HepG2 (cell line): ENCODE results near the gene TBC1D25. TPM values are rescaled to one million over a fixed set of nuclear protein-coding genes. Genes with fewer than 3 reads are reported as not detected.
A peak's percentile ranks its signal among the peaks of the same experiment; 100 is the strongest.

ENCODE experiments used
- FOSL1 ChIP-seq: sonication (generic); formaldehyde crosslinking; IDR thresholded peaks from 2 replicates; pipeline ENCODE4 v1.9.0; 2021; ENCODE audit warnings: missing genetic modification reagents, borderline replicate concordance
- HDAC2 ChIP-seq: sonication (generic); formaldehyde crosslinking; IDR thresholded peaks from 2 replicates; pipeline ENCODE4 v1.4.0; 2020; ENCODE audit warnings: missing genetic modification reagents
- HMG20A ChIP-seq: IDR thresholded peaks from 2 replicates; pipeline ENCODE4 v1.6.1; 2016; ENCODE audit warnings: borderline replicate concordance
- RARA ChIP-seq: IDR thresholded peaks from 2 replicates; pipeline ENCODE4 v1.6.1; 2016; ENCODE audit warnings: missing genetic modification reagents, missing compliant biosample characterization
- REST ChIP-seq, 2 experiments: IDR thresholded peaks; 2 replicates each; pipeline ENCODE4 v1.6.1; 2011 to 2012; ENCODE audit warnings: low read length in 2 of 2, borderline replicate concordance in 1 of 2, low read depth in 1 of 2, mild to moderate bottlenecking in 1 of 2, moderate library complexity in 1 of 2
- SMC3 ChIP-seq: IDR thresholded peaks from 2 replicates; pipeline ENCODE4 v1.6.1; 2011; ENCODE audit warnings: low read length, improper control_type of control experiment
- SNAPC2 ChIP-seq: sonication (generic); formaldehyde crosslinking; IDR thresholded peaks from 2 replicates; pipeline ENCODE4 v1.8.1; 2022; ENCODE audit warnings: mild to moderate bottlenecking, missing genetic modification reagents
- SPEN ChIP-seq: sonication (generic); formaldehyde crosslinking; IDR thresholded peaks from 2 replicates; pipeline ENCODE4 v1.5.1; 2020; ENCODE audit warnings: low read depth, mild to moderate bottlenecking, missing genetic modification reagents
- TEF ChIP-seq: sonication (generic); formaldehyde crosslinking; IDR thresholded peaks from 2 replicates; pipeline ENCODE4 v1.5.0; 2020; ENCODE audit warnings: missing genetic modification reagents
- THAP7 ChIP-seq: sonication (generic); formaldehyde crosslinking; IDR thresholded peaks from 2 replicates; pipeline ENCODE4 v1.8.1; 2023; ENCODE audit warnings: mild to moderate bottlenecking, missing genetic modification reagents
- ZNF552 ChIP-seq: sonication (generic); formaldehyde crosslinking; IDR thresholded peaks from 2 replicates; pipeline ENCODE4 v1.9.0; 2022; ENCODE audit warnings: missing genetic modification reagents, mild to moderate bottlenecking, borderline replicate concordance
- ZNF558 ChIP-seq: sonication (generic); formaldehyde crosslinking; IDR thresholded peaks from 2 replicates; pipeline ENCODE4 v1.9.0; 2022; ENCODE audit warnings: mild to moderate bottlenecking, missing genetic modification reagents, borderline replicate concordance
- ZNF615 ChIP-seq: sonication (generic); formaldehyde crosslinking; IDR thresholded peaks from 2 replicates; pipeline ENCODE4 v1.5.0; 2020; ENCODE audit warnings: mild to moderate bottlenecking, missing genetic modification reagents, borderline replicate concordance
- ZNF687 ChIP-seq: sonication (generic); formaldehyde crosslinking; IDR thresholded peaks from 2 replicates; pipeline ENCODE4 v1.5.1; 2020; ENCODE audit warnings: mild to moderate bottlenecking, missing genetic modification reagents, moderate library complexity
- polyA plus RNA-seq, 8 experiments: library from polyadenylated mRNA; depleted of rRNA in 3 of 8; stranded (reverse) in 7 of 8; unstranded in 1 of 8; fragments of >200 nt; fragmentation: Illumina TruSeq in 4 of 8; extraction: Trizol in 4 of 8; gene quantifications; 2 replicates each; pipeline versions ENCODE4 v1.2.1 to v1.2.3, GENCODE V29; 2011 to 2016; ENCODE audit warnings: low read depth in 4 of 8, missing spikeins in 1 of 8, mixed read lengths in 1 of 8; ENCODE audit not compliant: insufficient read depth in 1 of 8
- total RNA-seq, 5 experiments: library from RNA; depleted of rRNA; stranded (reverse); fragments of >200 nt; fragmentation: Illumina TruSeq; extraction: Trizol; gene quantifications; 2 replicates each; pipeline ENCODE4 v1.2.3, GENCODE V29; 2016; ENCODE audit warnings: low read depth in 1 of 5
- TF ChIP-seq, protein P1 (sequence below): sonication (generic); formaldehyde crosslinking; IDR thresholded peaks from 2 replicates; pipeline ENCODE4 v1.4.0; 2020; ENCODE audit warnings: missing genetic modification reagents
- TF ChIP-seq, protein P2 (sequence below): sonication (generic); formaldehyde crosslinking; IDR thresholded peaks from 2 replicates; pipeline ENCODE4 v1.8.0; 2022; ENCODE audit warnings: mild to moderate bottlenecking, missing genetic modification reagents, moderate library complexity

Gene TBC1D25
- total and polyA plus RNA-seq, 2 of the 13 experiments (the other 11 are each of a cell fraction or from before 2014, with no cell fraction given) = 3.5 to 4.7 TPM

GRCh38 chrX:48591255-48591791 lies 51.8 kb downstream of the TBC1D25 start (continued):
- TF ChIP-seq ZNF687 (CRISPR knock-in tag) = peak; percentile 22; the same call in 1 of the 2 replicates
- TF ChIP-seq, protein P1, sequence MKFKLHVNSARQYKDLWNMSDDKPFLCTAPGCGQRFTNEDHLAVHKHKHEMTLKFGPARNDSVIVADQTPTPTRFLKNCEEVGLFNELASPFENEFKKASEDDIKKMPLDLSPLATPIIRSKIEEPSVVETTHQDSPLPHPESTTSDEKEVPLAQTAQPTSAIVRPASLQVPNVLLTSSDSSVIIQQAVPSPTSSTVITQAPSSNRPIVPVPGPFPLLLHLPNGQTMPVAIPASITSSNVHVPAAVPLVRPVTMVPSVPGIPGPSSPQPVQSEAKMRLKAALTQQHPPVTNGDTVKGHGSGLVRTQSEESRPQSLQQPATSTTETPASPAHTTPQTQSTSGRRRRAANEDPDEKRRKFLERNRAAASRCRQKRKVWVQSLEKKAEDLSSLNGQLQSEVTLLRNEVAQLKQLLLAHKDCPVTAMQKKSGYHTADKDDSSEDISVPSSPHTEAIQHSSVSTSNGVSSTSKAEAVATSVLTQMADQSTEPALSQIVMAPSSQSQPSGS = no peak
- peak; percentile 16; the same call in 1 of the 2 replicates for TF ChIP-seq RARA
- no peak for TF ChIP-seq REST (IDR thresholded peaks at IDR 0.05; ENCODE audit: borderline replicate concordance in 1 of 2, low read depth in 1 of 2, low read length in 2 of 2)
- no peak for TF ChIP-seq ZNF615
- no peak for TF ChIP-seq HDAC2 (CRISPR knock-in tag)
- no peak for TF ChIP-seq THAP7
- no peak for TF ChIP-seq ZNF558
- peak; percentile 13; the same call in 1 of the 2 replicates for TF ChIP-seq FOSL1 (CRISPR knock-in tag)
- TF ChIP-seq TEF (CRISPR knock-in tag) = no peak
- no peak for TF ChIP-seq SNAPC2
- no peak for TF ChIP-seq SPEN (CRISPR knock-in tag)
- TF ChIP-seq HMG20A (CRISPR knock-in tag) = no peak
- TF ChIP-seq SMC3 = no peak
- TF ChIP-seq, protein P2, sequence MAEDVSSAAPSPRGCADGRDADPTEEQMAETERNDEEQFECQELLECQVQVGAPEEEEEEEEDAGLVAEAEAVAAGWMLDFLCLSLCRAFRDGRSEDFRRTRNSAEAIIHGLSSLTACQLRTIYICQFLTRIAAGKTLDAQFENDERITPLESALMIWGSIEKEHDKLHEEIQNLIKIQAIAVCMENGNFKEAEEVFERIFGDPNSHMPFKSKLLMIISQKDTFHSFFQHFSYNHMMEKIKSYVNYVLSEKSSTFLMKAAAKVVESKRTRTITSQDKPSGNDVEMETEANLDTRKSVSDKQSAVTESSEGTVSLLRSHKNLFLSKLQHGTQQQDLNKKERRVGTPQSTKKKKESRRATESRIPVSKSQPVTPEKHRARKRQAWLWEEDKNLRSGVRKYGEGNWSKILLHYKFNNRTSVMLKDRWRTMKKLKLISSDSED (CRISPR knock-in tag) = no peak
- TF ChIP-seq ZNF552 = no peak
